NT2/D1 (cell line): ENCODE measurements around the gene C2orf72.

Experiments used
- SUZ12 ChIP-seq: IDR thresholded peaks from 2 replicates; pipeline ENCODE4 v1.6.1; 2011; ENCODE audit not compliant: insufficient read length, insufficient read depth; ENCODE audit errors: extremely low read depth
- YY1 ChIP-seq: IDR thresholded peaks from 2 replicates; pipeline ENCODE4 v1.6.1; 2011; ENCODE audit not compliant: insufficient read length, insufficient read depth
- ZNF274 ChIP-seq: IDR thresholded peaks from 2 replicates; pipeline ENCODE4 v1.6.1; 2011; ENCODE audit warnings: mild to moderate bottlenecking, low read depth, low read length

- no peak for TF ChIP-seq SUZ12
- no peak for TF ChIP-seq YY1
- TF ChIP-seq ZNF274, result no peak
Measured at GRCh38 chr2:231003186-231003585, 34.1 kb upstream of the C2orf72 start.
